Measurements from ENCODE around the gene SNW1. TPM values are rescaled to one million over a fixed set of nuclear protein-coding genes. Genes with fewer than 3 reads are reported as not detected.
A peak's percentile ranks its signal among the peaks of the same experiment; 100 is the strongest.

The SNW1 gene
- total and polyA plus RNA-seq, 2 of the 13 experiments (the other 11 are each of a cell fraction or from before 2014, with no cell fraction given): 23.2 to 65.8 TPM

- TF ChIP-seq SIN3A (IDR thresholded peaks at IDR 0.05; ENCODE audit: borderline replicate concordance, low read depth, low read length): 0 out of 2 replicates have a peak, but pooled peaks have one; percentile 26
- TF ChIP-seq MTERF4 (CRISPR knock-in tag; IDR thresholded peaks at IDR 0.05): 0 out of 2 replicates have a peak, but pooled peaks have one; percentile 55
- no peak for TF ChIP-seq AGO1 (IDR thresholded peaks at IDR 0.05; ENCODE audit: low read depth, low read length, poor library complexity, severe bottlenecking)
- TF ChIP-seq SUZ12 (IDR thresholded peaks at IDR 0.05; ENCODE audit: low read depth, low read length): peak; percentile 66
- no peak for TF ChIP-seq ZNF263 (CRISPR knock-in tag; IDR thresholded peaks at IDR 0.05)
- no peak for TF ChIP-seq SOX13 (IDR thresholded peaks at IDR 0.05)
- TF ChIP-seq SOX13 (CRISPR knock-in tag; conservative IDR thresholded peaks at IDR 0.05 in 1 of 2, IDR thresholded peaks at IDR 0.05 in 1 of 2): peak in 1 of 2 experiments; percentile 1; a peak in 1 of 4 replicates
- no peak for TF ChIP-seq MLLT10 (CRISPR knock-in tag; IDR thresholded peaks at IDR 0.05)
- 0 out of 2 replicates have a peak, but pooled peaks have one; percentile 45 for TF ChIP-seq SMAD1 (CRISPR knock-in tag; IDR thresholded peaks at IDR 0.05; ENCODE audit: borderline replicate concordance, low read depth)
- TF ChIP-seq GFI1 (CRISPR knock-in tag; IDR thresholded peaks at IDR 0.05; ENCODE audit: borderline replicate concordance): 0 out of 2 replicates have a peak, but pooled peaks have one; percentile 24
- peak; percentile 0; the same call in 1 of the 2 replicates for TF ChIP-seq RXRB (CRISPR knock-in tag; IDR thresholded peaks at IDR 0.05; ENCODE audit: borderline replicate concordance)
- no peak for TF ChIP-seq MLX (CRISPR knock-in tag; IDR thresholded peaks at IDR 0.05)
- no peak for TF ChIP-seq ELF1 (CRISPR knock-in tag; IDR thresholded peaks at IDR 0.05)
- TF ChIP-seq ZNF350 (CRISPR knock-in tag; IDR thresholded peaks at IDR 0.05; ENCODE audit: borderline replicate concordance, low read depth): peak; percentile 50; the same call in 1 of the 2 replicates
- TF ChIP-seq PRDM15 (CRISPR knock-in tag; IDR thresholded peaks at IDR 0.05): 0 out of 2 replicates have a peak, but pooled peaks have one; percentile 41
- no peak for TF ChIP-seq PREB (CRISPR knock-in tag; IDR thresholded peaks at IDR 0.05)
- no peak for TF ChIP-seq ZNF546 (CRISPR knock-in tag; conservative IDR thresholded peaks at IDR 0.05)
- no peak for TF ChIP-seq ZNF431 (CRISPR knock-in tag; IDR thresholded peaks at IDR 0.05; ENCODE audit: borderline replicate concordance, low read depth)
- no peak for TF ChIP-seq MAFG (CRISPR knock-in tag; IDR thresholded peaks at IDR 0.05)
- TF ChIP-seq ZNF549 (CRISPR knock-in tag; IDR thresholded peaks at IDR 0.05): no peak
- no peak for TF ChIP-seq NFRKB (IDR thresholded peaks at IDR 0.05)
- no peak for TF ChIP-seq XRCC5 (optimal IDR thresholded peaks at IDR 0.05; ENCODE audit: low read length)
- TF ChIP-seq GLI4 (CRISPR knock-in tag; IDR thresholded peaks at IDR 0.05; ENCODE audit: borderline replicate concordance): no peak
These were observed 412 bp upstream of the SNW1 start (continued) for GRCh38 chr14:77761205-77761931.
